Fibroblast of lung (primary cell): ENCODE results near the gene ZNF681.

Experiments used
- CTCF ChIP-seq, 2 donors: IDR thresholded peaks in 1 of 2; conservative IDR thresholded peaks in 1 of 2; 1 replicate in 1 of 2; 2 replicates in 1 of 2; pipeline ENCODE4 v1.5.1; 2011 to 2012; ENCODE audit warnings: low read length in 2 of 2, control low read depth in 1 of 2, inconsistent platforms in 1 of 2, low read depth in 1 of 2, mild to moderate bottlenecking in 1 of 2
- EZH2 ChIP-seq: IDR thresholded peaks from 2 replicates; pipeline ENCODE4 v1.5.1; 2012; ENCODE audit warnings: low read length, control low read depth, mild to moderate bottlenecking; ENCODE audit errors: missing control alignments

- no peak for TF ChIP-seq CTCF (conservative IDR thresholded peaks at IDR 0.05 in 1 of 2, IDR thresholded peaks at IDR 0.05 in 1 of 2; ENCODE audit: low read depth in 1 of 2, low read length in 2 of 2)
- no peak for TF ChIP-seq EZH2
Measured at GRCh38 chr19:23716792-23717191, 41.9 kb downstream of the ZNF681 start.
